ENCODE results near the gene SWAP70. TPM values are rescaled to one million over a fixed set of nuclear protein-coding genes. Genes with fewer than 3 reads are reported as not detected.

Gene SWAP70
- total and polyA plus RNA-seq, 2 of the 13 experiments (the other 11 are each of a cell fraction or from before 2014, with no cell fraction given), result 4.6 to 8.7 TPM

- intact Hi-C loops (cut with micrococcal nuclease; ENCODE audit: unreplicated experiment), result no loop called here
These were observed 81.7 kb downstream of the SWAP70 start for GRCh38 chr11:9745411-9746211.

More at GRCh38 chr11:9745411-9746211, 81.7 kb downstream of the SWAP70 start:
- FAIRE-seq (no peak), DNase-seq (ENCODE audit: low spot score) (no peak), ATAC-seq (no peak)
- 97% methylated on average over 3 of the region's 7 CpGs for WGBS (ENCODE audit: low lambda C conversion rate)
- no peak overlapping the region for H3K27ac ChIP-seq (ENCODE audit: extremely low read length, insufficient read depth, low read length)
- H3K36me3 ChIP-seq (replicated peaks in 1 of 2; ENCODE audit: control insufficient read depth in 1 of 2, insufficient read depth in 2 of 2, low read length in 2 of 2), result peaks cover 3 to 12% of the 10 kb centered on the region in 2 experiments; a peak in 2 of 5 replicates
- BruUV-seq (replicated peaks), result no TSS peak
- no peak overlapping the region for H2AFZ ChIP-seq (ENCODE audit: low read length)
- ChIA-PET POLR2A (no interaction called here), CTCF (ENCODE audit: low intra/inter-chr PET ratio, low total read pairs) (no interaction called here)
- no peaks in the 10 kb centered on the region for H3K27me3 ChIP-seq (ENCODE audit: control insufficient read depth in 1 of 2, insufficient read depth in 2 of 2, low read length in 2 of 2)
- no peak overlapping the region for H3K4me3 ChIP-seq (replicated peaks in 1 of 3; ENCODE audit: insufficient read depth in 1 of 3, low read depth in 2 of 3, low read length in 3 of 3)
- TF ChIP-seq AKNA (CRISPR knock-in tag; IDR thresholded peaks at IDR 0.05; ENCODE audit: borderline replicate concordance) (no peak), ZNF770 (CRISPR knock-in tag; IDR thresholded peaks at IDR 0.05) (no peak), AFF4 (CRISPR knock-in tag; IDR thresholded peaks at IDR 0.05) (no peak), RCOR2 (CRISPR knock-in tag; IDR thresholded peaks at IDR 0.05) (no peak), TCF7 (IDR thresholded peaks at IDR 0.05; ENCODE audit: low read depth) (no peak), MZF1 (CRISPR knock-in tag; IDR thresholded peaks at IDR 0.05; ENCODE audit: borderline replicate concordance) (no peak)
- in situ Hi-C loops (cut with HindIII; ENCODE audit: extremely low pct_ligation_motif_present, low pct_unique_long_range_greater_than_20kb), result loop anchor here (5.0 kb wide), 1 partner anchor 133 kb away; no protein-coding TSS in a partner anchor
- no peak overlapping the region for H3K4me2 ChIP-seq (ENCODE audit: low read depth, low read length)
- H4K20me1 ChIP-seq (ENCODE audit: insufficient read depth, low read length), result no peaks in the 10 kb centered on the region
- H3K9me3 ChIP-seq (ENCODE audit: low read length), result no peaks in the 10 kb centered on the region
- no peaks in the 10 kb centered on the region for H3K79me2 ChIP-seq (ENCODE audit: insufficient read depth, low read length)
- no peak overlapping the region for H3K9ac ChIP-seq (ENCODE audit: insufficient read depth, low read depth, low read length)
- no peaks in the 10 kb centered on the region for H3K4me1 ChIP-seq (ENCODE audit: insufficient read depth, low read length)
